ENCODE measurements around the gene ASB2.

ASB2 gene

DNA sequence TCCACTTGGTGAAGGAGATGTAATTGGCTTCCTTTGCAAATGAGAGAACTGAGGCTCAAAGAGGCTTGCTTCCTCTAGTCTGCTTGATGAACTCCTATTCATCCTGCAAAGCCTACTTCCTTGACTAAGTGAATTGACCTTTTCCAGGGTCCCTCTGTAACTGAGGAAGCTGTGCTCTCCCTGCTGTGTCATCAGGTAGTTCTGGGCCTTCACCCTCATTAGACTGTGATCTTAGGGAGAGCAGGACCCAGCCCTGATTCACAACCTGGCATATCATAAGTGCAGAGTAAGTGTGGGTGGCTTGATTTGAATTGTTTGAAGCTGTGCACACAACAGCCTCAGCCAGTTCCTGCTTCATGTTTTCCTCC, 16.3 kb downstream of the ASB2 start:
- no peak for DNase-seq

GRCh38 chr14:93959239-93960107, 16.9 kb downstream of the ASB2 start:
- peak; percentile 97 for DNase-seq

- DNase-seq, result no peak
Observed at GRCh38 chr14:93958567-93959238, 17.7 kb downstream of the ASB2 start.

DNA sequence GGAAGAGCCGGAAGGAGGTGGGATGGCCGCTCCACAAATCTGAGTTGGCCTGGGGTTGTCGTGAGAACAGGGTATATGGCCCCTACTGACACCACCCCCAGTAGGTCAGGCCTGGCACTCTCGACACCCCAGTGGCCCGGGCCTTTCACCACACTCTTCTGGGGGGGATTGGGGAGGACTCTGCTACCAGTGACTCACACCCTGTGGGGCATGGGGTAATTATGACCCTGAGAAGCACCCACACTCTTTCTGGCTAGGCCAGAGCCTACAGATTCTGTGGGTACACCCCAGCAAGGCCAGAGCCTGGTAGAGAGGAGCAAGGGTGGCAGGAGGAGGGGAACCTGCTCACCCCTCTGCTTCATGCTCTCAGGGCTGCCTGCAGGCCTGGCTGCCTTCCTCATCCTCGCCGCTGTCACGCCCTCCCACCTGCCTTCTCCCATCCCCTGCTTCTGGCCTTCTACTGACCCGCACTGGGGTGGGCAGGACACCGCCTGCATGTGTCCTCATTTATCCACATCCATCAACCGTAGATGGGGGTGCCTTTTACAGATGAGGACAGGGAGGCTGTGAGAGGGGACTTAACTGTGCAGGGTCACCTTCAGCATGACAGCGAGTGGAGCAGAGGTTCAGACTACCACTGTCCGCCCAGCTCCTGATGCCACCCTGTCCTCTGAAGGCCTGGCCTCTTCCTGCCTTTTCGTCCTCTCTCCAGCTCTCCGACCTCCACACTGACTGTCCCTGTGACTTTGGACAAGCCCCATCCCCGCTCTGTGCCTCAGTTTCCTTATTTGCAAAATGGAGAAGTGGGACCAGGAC, 18.4 kb downstream of the ASB2 start:
- DNase-seq, result no peak

DNA sequence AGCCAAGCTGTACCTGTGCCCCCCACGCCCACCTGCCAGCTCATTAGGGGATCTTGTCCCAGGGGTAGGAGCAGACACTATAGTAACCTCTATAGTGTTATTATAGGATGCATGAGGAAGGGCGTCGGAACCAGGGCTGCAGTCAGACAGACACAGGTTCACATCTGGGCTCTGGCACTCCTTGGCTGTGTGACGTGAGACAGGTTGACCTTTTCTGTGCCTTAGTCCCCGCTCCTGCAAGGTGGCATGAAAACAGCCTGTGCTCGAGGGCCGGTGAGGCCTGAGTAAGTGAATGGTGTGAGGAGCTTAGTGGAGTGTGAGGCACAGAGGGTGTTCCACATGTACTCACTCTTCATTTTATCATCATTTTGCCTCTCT, 19.0 kb downstream of the ASB2 start:
- DNase-seq, result no peak

DNA sequence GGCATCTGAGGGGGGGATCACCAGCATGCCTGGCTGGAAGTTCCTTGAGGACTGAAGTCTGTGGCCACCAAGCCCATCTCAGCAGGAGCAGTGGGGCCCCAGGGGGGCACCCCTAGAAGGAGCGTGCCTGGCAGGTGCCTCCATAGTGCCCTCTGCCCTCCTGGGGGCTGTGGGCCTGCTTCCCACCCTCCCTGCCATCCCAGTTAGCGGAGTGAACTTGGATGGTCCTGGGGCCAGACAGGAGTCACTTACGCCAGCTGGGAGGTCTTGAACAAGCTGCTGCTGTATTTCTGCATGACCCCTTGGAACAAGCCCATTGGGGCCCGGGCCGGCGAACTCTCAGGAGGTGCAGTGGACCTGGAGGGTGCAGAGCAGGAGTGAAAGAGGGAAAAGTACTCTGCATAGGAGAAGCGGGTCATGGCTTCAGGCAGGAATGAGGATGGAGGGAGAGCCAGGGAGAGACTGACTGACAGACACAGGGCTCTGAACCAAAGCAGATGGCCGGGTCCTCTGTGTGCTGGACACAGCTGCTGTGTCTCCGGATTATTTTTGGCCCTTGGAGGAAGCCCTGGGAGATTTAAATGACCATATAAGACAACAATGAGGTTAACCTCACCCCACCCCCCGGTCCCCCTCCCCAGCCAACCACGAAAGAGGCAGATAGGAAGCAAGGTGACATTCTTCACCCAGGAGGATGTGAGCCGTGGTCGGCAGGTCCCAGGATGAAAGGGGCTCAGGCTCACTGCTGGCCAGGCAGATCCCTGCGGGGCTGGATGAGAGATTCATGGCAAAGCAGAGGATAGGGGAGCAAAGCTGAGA, 19.6 kb downstream of the ASB2 start:
- no peak for DNase-seq

DNA sequence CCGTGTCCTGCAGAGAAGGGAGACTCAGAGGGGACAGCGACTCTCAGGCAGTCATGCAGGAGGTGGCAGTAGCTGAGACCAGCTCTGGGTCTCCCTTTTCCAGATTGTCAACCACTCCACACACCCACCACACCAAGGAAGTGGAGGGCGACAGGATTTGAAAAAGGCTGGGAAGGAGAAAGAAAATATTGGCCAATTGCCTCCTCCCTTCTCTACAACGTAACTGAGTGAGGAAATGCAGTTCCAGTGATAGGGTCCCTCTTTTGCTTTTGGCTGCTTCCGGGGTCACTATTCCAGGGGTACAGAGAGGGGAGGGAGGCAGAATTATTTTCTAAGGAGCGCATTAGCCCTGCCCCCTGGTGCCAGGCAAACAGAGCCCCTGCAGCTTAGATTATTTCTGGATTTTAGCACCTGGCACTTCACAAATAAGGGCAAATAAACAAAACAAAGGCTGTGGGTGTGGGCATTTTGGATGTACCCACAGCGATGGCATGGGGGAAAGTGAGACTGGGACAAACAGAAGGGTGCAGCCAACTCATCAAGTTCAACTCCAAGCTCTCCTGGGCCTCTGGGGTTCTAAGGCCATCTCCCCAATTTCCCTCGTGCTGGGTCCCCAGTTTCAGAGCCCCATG, 20.4 kb downstream of the ASB2 start:
- no peak for DNase-seq

DNA sequence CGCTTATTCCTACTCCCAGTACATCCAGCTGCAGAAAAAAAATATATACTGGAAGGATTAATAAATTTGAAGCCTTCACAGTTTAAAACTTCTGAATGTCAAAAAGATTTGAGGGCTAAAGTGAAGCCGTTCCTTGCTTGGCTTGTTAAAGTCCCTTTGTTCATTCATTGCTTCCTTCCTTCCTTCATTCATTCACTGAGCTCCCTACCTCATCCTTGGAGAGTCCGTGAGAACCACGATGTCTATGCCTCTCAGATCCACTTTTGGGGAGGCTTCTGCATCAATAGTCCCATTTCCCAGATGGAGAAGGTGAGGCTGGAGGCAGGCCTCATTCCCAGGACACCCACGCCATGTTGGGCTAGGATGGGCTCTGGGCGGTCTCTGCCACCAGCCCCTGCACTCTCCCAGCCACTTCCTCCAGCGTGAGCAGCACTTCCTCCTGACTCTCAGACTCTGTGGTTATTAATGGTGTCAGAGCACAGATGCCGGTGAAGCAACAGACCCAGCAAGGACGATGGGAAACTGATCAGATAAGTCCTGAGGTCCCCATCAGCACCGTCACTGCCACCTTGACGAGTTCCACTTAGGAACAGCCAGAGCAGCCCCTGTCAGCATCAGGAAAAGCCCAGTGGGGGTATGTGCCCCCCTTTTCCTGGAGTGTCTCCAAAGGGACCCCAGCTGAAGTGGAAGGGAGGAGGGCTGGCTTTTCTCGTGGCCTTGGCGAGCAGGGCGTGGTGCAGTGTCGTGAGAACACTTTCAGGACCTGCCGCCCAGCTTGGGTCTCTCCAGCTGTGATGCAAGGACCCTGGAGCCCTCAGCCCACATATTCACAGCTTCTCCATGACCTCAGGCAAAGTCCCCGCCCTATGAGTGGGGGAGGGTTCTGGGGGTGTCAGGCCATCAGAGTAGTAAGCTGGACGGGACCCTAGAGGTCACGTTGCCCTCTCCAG, 21.2 kb downstream of the ASB2 start:
- no peak for DNase-seq

DNA sequence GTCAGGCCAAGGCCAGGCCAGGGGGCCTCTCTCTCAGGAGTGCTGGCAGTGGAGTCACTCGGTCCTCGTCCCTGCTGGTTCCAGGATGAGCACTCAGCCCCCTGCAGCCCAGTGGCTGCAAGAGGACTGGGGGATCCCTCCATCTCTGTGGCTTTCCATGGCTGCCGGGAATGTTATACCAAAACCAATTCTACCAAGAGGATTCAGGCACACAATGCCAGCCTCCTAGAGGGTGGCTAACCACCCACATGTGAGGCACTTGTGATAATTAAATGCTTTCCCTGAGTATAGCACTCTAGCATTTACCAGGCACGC, 21.9 kb downstream of the ASB2 start:
- no peak for DNase-seq

DNA sequence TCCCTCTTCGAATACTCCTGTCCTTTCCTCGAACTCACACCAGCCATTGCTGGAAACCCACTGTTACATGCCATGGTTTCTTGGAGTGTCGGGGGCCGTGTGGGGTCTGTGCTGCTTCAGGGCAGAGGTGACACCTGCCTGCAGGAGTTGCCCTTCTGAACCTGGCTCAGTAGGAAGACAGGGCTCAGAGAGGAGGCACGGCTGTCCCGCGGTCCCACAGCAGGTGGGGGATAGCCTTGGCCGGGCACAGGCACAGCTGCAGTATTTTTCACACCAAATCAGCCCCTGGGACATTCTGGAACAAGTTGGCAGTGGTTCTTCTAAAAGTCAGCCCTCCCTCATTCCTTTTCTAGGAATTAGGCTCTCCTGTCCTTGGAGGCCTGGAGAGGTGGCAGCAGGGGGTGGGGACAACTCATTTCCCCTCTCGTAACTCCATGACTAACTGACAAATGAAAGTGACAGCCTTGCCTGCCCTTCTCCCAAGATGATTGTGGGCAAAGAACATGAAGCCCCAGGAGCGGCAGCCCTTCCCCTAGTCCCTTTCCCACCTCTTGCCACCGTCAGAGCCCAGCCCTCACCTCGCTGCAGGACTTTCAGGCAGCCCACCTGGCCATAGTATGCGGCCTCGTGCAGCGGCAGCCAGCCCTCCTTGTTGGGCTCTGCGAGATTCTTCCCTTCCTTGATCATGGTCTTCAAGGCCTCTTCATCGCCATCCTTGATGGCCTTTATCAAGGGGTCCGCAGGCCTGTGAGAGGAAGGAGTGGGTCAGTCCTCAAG, 22.4 kb downstream of the ASB2 start:
- DNase-seq, result no peak

- DNase-seq, result no peak
Observed at GRCh38 chr14:93953263-93953662, 23.1 kb downstream of the ASB2 start.

DNA sequence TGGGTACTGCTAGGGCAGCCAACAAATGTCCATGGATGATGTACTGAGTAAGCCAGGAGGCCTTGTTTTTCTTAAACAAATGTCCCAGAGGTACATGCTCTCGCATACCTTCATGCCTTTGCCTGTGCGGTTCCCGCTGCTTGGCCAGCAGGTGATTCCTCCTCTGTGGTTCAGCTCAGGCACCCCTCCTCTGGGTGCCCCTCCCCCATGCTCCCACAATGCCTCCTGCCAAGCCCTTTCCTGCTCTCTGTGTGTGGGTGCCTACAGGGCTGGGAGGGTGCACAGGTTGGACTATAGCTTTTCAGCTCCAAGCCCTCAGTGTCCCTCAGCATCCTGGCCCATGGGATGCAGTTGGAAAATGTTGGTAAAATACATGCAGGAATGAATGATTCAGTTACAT, 23.5 kb downstream of the ASB2 start:
- DNase-seq, result no peak

DNA sequence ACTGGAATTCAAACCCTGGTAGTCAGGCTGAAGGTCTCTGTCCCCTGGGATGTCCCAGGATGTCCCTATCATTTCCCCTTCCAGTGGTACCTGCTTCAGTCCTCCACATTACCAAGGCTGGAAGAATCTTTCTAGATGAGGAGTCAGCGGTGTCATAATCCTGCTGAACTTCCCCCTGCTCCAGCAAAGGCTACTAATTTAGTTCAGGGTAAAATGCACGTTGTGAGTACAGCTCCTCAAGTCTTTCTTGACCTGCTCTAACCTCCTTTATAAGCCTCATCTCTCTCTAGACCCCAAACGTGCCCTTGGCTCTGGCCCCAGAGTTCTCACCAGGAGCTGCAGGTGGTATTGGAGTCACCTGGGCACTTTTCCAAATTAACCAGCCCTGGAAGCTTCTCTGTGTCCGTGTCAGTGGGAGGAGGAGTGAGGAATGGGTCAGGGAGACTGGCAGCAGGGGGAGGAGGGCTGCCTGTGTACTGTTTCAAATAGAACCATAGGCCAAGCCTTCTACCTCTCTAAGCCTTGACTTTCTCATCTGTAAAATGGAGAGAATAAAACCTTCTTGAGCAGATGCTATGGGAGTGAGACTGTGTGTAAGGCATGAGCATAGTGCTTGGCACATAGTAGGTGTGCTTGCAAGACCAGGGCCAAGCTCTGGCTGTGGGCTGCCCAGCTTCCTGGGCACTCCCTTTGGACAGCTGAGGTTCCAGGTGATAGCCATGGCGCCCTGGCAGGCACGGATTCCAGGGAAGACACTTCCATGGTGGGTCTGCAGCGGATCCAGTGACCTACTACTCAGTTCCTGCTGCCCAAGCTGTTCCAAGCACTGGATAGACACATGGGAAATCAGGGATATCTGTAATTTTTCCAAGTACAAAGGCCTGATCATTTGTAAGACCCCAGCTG, 24.5 kb downstream of the ASB2 start:
- peak; percentile 20 for DNase-seq

- DNase-seq, result no peak
Observed at GRCh38 chr14:93950948-93951634, 25.3 kb downstream of the ASB2 start.

DNA sequence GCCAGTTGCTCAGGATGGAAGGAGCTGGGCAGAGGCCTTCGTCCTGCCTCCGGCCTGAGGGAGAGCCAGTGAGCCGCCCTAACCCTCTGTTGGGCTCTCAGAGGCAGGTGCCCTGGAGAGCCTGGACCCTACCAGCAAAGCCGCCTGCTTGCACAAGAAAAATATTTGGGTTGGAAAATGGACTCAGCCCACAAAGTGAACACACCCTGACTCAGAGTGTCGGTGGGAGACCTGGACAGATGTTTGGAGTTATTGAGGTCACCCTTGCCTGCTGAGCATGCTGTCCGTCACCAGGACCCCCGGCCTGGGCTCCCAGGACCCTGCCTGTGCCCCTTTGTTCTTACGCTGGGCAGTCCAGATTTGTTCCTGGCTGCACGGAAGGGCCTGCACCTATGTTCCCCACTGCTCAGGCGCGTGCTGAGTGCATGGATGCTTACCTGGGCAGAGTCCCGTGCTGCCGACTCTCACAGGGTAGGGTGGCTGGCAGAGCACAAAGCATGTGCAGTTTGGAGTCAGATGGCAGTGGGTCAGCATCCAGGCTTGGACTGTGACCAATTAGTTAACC, 26.8 kb downstream of the ASB2 start:
- DNase-seq, result no peak

GRCh38 chr14:93947282-93947681, 29.1 kb downstream of the ASB2 start:
- no peak for DNase-seq

- DNase-seq, result peak; percentile 46
Observed at GRCh38 chr14:93946541-93947090, 29.8 kb downstream of the ASB2 start.

GRCh38 chr14:93946104-93946503, 30.3 kb downstream of the ASB2 start:
- peak; percentile 39 for DNase-seq
